H1 (cell line): ENCODE measurements around the gene HLX. TPM values are rescaled to one million over a fixed set of nuclear protein-coding genes. Genes with fewer than 3 reads are reported as not detected.

Experiments
- CTCF ChIA-PET: fragments of 300-600 bp; sonication (Branson Sonifier 250); formaldehyde crosslinking; loops from one replicate; lab custom pipeline; 2021; ENCODE audit not compliant: partially characterized antibody; lab: Charles Lee
- POLR2A ChIA-PET: fragments of 300-600 bp; sonication (Branson Sonifier 250); formaldehyde crosslinking; loops from one replicate; lab custom pipeline; 2021; ENCODE audit warnings: inconsistent platforms; ENCODE audit not compliant: partially characterized antibody; lab: Charles Lee
- DNase-seq, 2 experiments: peaks; one replicate each; pipeline versions ENCODE4 v3.0.0 to v3.0.0-alpha.2; 2010 to 2022; ENCODE audit warnings: low spot score in 2 of 2, low read depth in 1 of 2, mixed read lengths in 1 of 2
- FAIRE-seq: peaks from 2 replicates; lab custom pipeline; 2011; peaks lifted over from hg19 to GRCh38; lab: Jason Lieb, UNC
- H2AFZ ChIP-seq: 2 replicates; pipeline ENCODE4 v1.8.1; 2012; ENCODE audit warnings: low read length, inconsistent platforms
- H2AK5ac ChIP-seq: 2 replicates; pipeline ENCODE4 v1.6.1; 2013; ENCODE audit warnings: low read depth, low read length
- H2BK120ac ChIP-seq: replicated peaks from 2 replicates; pipeline ENCODE3; 2013; ENCODE audit warnings: low read depth, low read length, inconsistent platforms
- H2BK12ac ChIP-seq: 2 replicates; pipeline ENCODE4 v1.6.1; 2013; ENCODE audit warnings: low read depth, low read length
- H2BK15ac ChIP-seq: 2 replicates; pipeline ENCODE4 v1.6.1; 2013; ENCODE audit warnings: low read length
- H2BK20ac ChIP-seq: 2 replicates; pipeline ENCODE4 v1.6.1; 2013; ENCODE audit warnings: low read length
- H2BK5ac ChIP-seq: 2 replicates; pipeline ENCODE4 v1.6.1; 2013; ENCODE audit warnings: low read depth, low read length
- H3K14ac ChIP-seq: 2 replicates; pipeline ENCODE4 v1.6.1; 2013; ENCODE audit warnings: inconsistent platforms; ENCODE audit not compliant: insufficient read length
- H3K18ac ChIP-seq: 2 replicates; pipeline ENCODE4 v1.6.1; 2013; ENCODE audit warnings: low read length; ENCODE audit errors: extremely low read depth
- H3K23ac ChIP-seq: 2 replicates; pipeline ENCODE4 v1.6.1; 2013; ENCODE audit warnings: inconsistent platforms; ENCODE audit not compliant: insufficient read length
- H3K23me2 ChIP-seq: 2 replicates; pipeline ENCODE4 v1.6.1; 2013; ENCODE audit warnings: low read depth, low read length
- H3K27ac ChIP-seq: 2 replicates; pipeline ENCODE4 v1.6.1; 2011; ENCODE audit warnings: low read depth, low read length, inconsistent platforms
- H3K27me3 ChIP-seq, 4 experiments: replicated peaks in 1 of 4; 1 replicate in 1 of 4; 2 replicates in 3 of 4; pipeline versions ENCODE4 v1.6.1 to v1.8.1; 2011 to 2013; ENCODE audit warnings: low read length in 3 of 4, mild to moderate bottlenecking in 3 of 4, inconsistent platforms in 2 of 4, mixed read lengths in 2 of 4, moderate library complexity in 1 of 4; ENCODE audit not compliant: control insufficient read depth in 3 of 4, insufficient read depth in 3 of 4; ENCODE audit errors: extremely low read depth in 1 of 4
- H3K36me3 ChIP-seq, 4 experiments: 2 replicates each; pipeline versions ENCODE4 v1.6.1 to v1.8.1; 2011 to 2013; ENCODE audit warnings: mild to moderate bottlenecking in 4 of 4, low read length in 3 of 4, moderate library complexity in 2 of 4, control low read depth in 1 of 4, inconsistent platforms in 1 of 4; ENCODE audit not compliant: insufficient read depth in 4 of 4, control insufficient read depth in 2 of 4
- H3K4ac ChIP-seq: replicated peaks from 2 replicates; pipeline ENCODE3; 2013; ENCODE audit warnings: low read length, low read depth, mixed read lengths, inconsistent platforms; ENCODE audit not compliant: insufficient read length
- H3K4me1 ChIP-seq, 4 experiments: replicated peaks in 1 of 4; 1 replicate in 1 of 4; 2 replicates in 3 of 4; pipeline versions ENCODE4 v1.6.1 to v1.8.1; 2011 to 2013; ENCODE audit warnings: low read length in 3 of 4, inconsistent platforms in 2 of 4, mixed read lengths in 1 of 4; ENCODE audit not compliant: insufficient read depth in 4 of 4, control insufficient read depth in 3 of 4
- H3K4me2 ChIP-seq, 2 experiments: 2 replicates each; pipeline versions ENCODE4 v1.6.1 to v1.8.1; 2011 to 2013; ENCODE audit warnings: low read depth in 2 of 2, low read length in 2 of 2, control low read depth in 1 of 2, inconsistent platforms in 1 of 2, mild to moderate bottlenecking in 1 of 2; ENCODE audit not compliant: insufficient read depth in 1 of 2
- H3K4me3 ChIP-seq, 4 experiments: fragments of 200-600, 300-600 bp in 1 of 4; sonication (generic), shearing (Covaris generic), sonication (Bioruptor Twin) in 1 of 4; 2 replicates each; pipeline versions ENCODE4 v1.5.1 to v1.8.1; 2011 to 2016; ENCODE audit warnings: low read length in 4 of 4, low read depth in 3 of 4, control low read depth in 2 of 4, inconsistent platforms in 2 of 4, mild to moderate bottlenecking in 2 of 4, mixed read lengths in 1 of 4, moderate library complexity in 1 of 4; ENCODE audit not compliant: insufficient read depth in 2 of 4; ENCODE audit errors: extremely low read depth in 1 of 4
- H3K56ac ChIP-seq: replicated peaks from 2 replicates; pipeline ENCODE3; 2013; ENCODE audit warnings: low read depth, mild to moderate bottlenecking, mixed read lengths, low read length, inconsistent platforms; ENCODE audit not compliant: insufficient read length
- H3K79me1 ChIP-seq: 2 replicates; pipeline ENCODE4 v1.6.1; 2013; ENCODE audit warnings: low read depth, low read length, control low read depth
- H3K79me2 ChIP-seq, 2 experiments: 2 replicates each; pipeline versions ENCODE4 v1.6.1 to v1.8.1; 2012 to 2013; ENCODE audit warnings: low read length in 2 of 2, mild to moderate bottlenecking in 2 of 2, inconsistent platforms in 1 of 2; ENCODE audit not compliant: insufficient read depth in 2 of 2, control insufficient read depth in 1 of 2
- H3K9ac ChIP-seq, 4 experiments: replicated peaks in 1 of 4; 1 replicate in 1 of 4; 2 replicates in 3 of 4; pipeline versions ENCODE4 v1.6.1 to v1.8.1; 2011 to 2013; ENCODE audit warnings: low read depth in 3 of 4, low read length in 3 of 4, control low read depth in 2 of 4, mild to moderate bottlenecking in 2 of 4, moderate library complexity in 2 of 4, inconsistent platforms in 1 of 4; ENCODE audit errors: extremely low read depth in 1 of 4
- H3K9me3 ChIP-seq, 2 experiments: 2 replicates each; pipeline versions ENCODE4 v1.6.1 to v1.8.1; 2012 to 2013; ENCODE audit warnings: mild to moderate bottlenecking in 2 of 2, moderate library complexity in 2 of 2, control low read depth in 1 of 2, inconsistent platforms in 1 of 2, low read depth in 1 of 2, low read length in 1 of 2, mixed read lengths in 1 of 2; ENCODE audit not compliant: insufficient read depth in 2 of 2
- H4K20me1 ChIP-seq, 2 experiments: replicated peaks in 1 of 2; 2 replicates each; pipeline versions ENCODE3 to v1.8.1; 2011 to 2013; ENCODE audit warnings: inconsistent platforms in 2 of 2, low read length in 2 of 2, mild to moderate bottlenecking in 1 of 2; ENCODE audit not compliant: insufficient read depth in 2 of 2, control insufficient read depth in 1 of 2
- H4K5ac ChIP-seq: 2 replicates; pipeline ENCODE4 v1.6.1; 2013; ENCODE audit warnings: low read length, low read depth, mixed read lengths, inconsistent platforms; ENCODE audit not compliant: insufficient read length
- H4K8ac ChIP-seq: 2 replicates; pipeline ENCODE4 v1.8.0; 2013; ENCODE audit warnings: mild to moderate bottlenecking, moderate library complexity, low read length, inconsistent platforms; ENCODE audit not compliant: insufficient read depth; ENCODE audit errors: extremely low read depth
- H4K91ac ChIP-seq: replicated peaks from 2 replicates; pipeline ENCODE3; 2013; ENCODE audit warnings: low read length, mixed read lengths, inconsistent platforms; ENCODE audit not compliant: insufficient read length
- CHD2 ChIP-seq: IDR thresholded peaks from 2 replicates; pipeline ENCODE4 v1.6.1; 2012; ENCODE audit warnings: low read length, improper control_type of control experiment
- JUND ChIP-seq: IDR thresholded peaks from 2 replicates; pipeline ENCODE4 v1.6.1; 2011; ENCODE audit warnings: mild to moderate bottlenecking, improper control_type of control experiment, low read length
- WGBS, 2 experiments: shearing (Covaris generic) in 1 of 2; methylation state at CpG; one replicate each; pipeline versions ENCODE4 v1.1.6 to v1.1.7; 2013 to 2015; ENCODE audit warnings: low lambda C conversion rate in 2 of 2, mixed read lengths in 2 of 2, inconsistent platforms in 1 of 2, low coverage in 1 of 2, missing lambda C conversion rate in 1 of 2; ENCODE audit not compliant: insufficient replicate concordance in 2 of 2, insufficient coverage in 1 of 2, insufficient read length in 1 of 2; ENCODE audit errors: extremely low coverage in 1 of 2, missing lambda C conversion rate in 1 of 2; 5-methylcytosine and 5-hydroxymethylcytosine counted together
- polyA plus RNA-seq, 7 experiments: library from polyadenylated mRNA; depleted of rRNA in 3 of 7; stranded (reverse) in 5 of 7; unstranded in 2 of 7; fragments of >200 nt in 5 of 7; fragments of 200-250 nt in 2 of 7; gene quantifications; 1 replicate in 5 of 7; 2 replicates in 1 of 7; 4 replicates in 1 of 7; pipeline versions ENCODE4 v1.2.1 to v1.2.3, GENCODE V29; 2011 to 2013; ENCODE audit warnings: missing spikeins in 2 of 7, mixed read lengths in 2 of 7
- total RNA-seq: library from RNA; stranded (reverse); fragmentation: NEBNext Ultra II Directional; extraction: Animal tissue kit (Norgen Biotek cat#: 25700); gene quantifications from 2 replicates; pipeline ENCODE4 v1.2.1, GENCODE V29; 2021

The HLX gene
- total and polyA plus RNA-seq, 2 of the 8 experiments (the other 6 are each of a cell fraction or from before 2014, with no cell fraction given): 0.11 to 0.30 TPM

- no peak overlapping the region for H2BK12ac ChIP-seq
- H3K79me2 ChIP-seq: no peaks in the 10 kb centered on the region
- H3K9ac ChIP-seq: no peak overlapping the region
- H4K20me1 ChIP-seq: no peaks in the 10 kb centered on the region
- no peaks in the 10 kb centered on the region for H3K23me2 ChIP-seq
- H3K36me3 ChIP-seq: no peaks in the 10 kb centered on the region
- ChIA-PET CTCF (interaction anchor here (1.2 kb wide), 1 partner anchor 110 kb away, joined by 4 read pairs; no protein-coding TSS in a partner anchor), POLR2A (no interaction called here)
- no peak for FAIRE-seq
- no peaks in the 10 kb centered on the region for H3K4me1 ChIP-seq
- no peak overlapping the region for H2AFZ ChIP-seq
- H3K27me3 ChIP-seq: no peaks in the 10 kb centered on the region
- WGBS, 2 experiments: 92% methylated on average over 6 of the region's 6 CpGs; no CpG with 5 or more reads in 1 of the 2 experiments
- H3K27ac ChIP-seq: no peak overlapping the region
- no peak for DNase-seq
- H3K4ac ChIP-seq: no peak overlapping the region
- H4K8ac ChIP-seq: no peak overlapping the region
- no peak overlapping the region for H3K4me2 ChIP-seq
- no peak overlapping the region for H3K23ac ChIP-seq
- H3K56ac ChIP-seq: no peak overlapping the region
- no peak for TF ChIP-seq CHD2
- no peak for TF ChIP-seq JUND
- H2BK15ac ChIP-seq: no peak overlapping the region
- H3K18ac ChIP-seq: no peak overlapping the region
- no peak overlapping the region for H2AK5ac ChIP-seq
- no peaks in the 10 kb centered on the region for H3K79me1 ChIP-seq
- no peak overlapping the region for H2BK120ac ChIP-seq
- H3K14ac ChIP-seq: no peak overlapping the region
- H3K9me3 ChIP-seq: no peaks in the 10 kb centered on the region
- no peak overlapping the region for H2BK20ac ChIP-seq
- H4K5ac ChIP-seq: no peak overlapping the region
- no peak overlapping the region for H2BK5ac ChIP-seq
- no peak overlapping the region for H4K91ac ChIP-seq
- H3K4me3 ChIP-seq: no peak overlapping the region
Measured at GRCh38 chr1:220843481-220844011, 35.7 kb upstream of the HLX start.
